Skeletal muscle satellite cell (primary cell): ENCODE measurements around the gene HS3ST3A1.

Experiments used
- H3K27me3 ChIP-seq: 2 replicates; pipeline ENCODE4 v1.7.0; 2013; ENCODE audit warnings: low read length; ENCODE audit not compliant: control insufficient read depth, insufficient read depth
- H3K36me3 ChIP-seq: 2 replicates; pipeline ENCODE4 v1.7.0; 2013; ENCODE audit warnings: mild to moderate bottlenecking, control low read depth, low read length; ENCODE audit not compliant: insufficient read depth
- H3K4me1 ChIP-seq: 2 replicates; pipeline ENCODE4 v1.7.0; 2013; ENCODE audit warnings: low read length; ENCODE audit not compliant: control insufficient read depth, insufficient read depth
- H3K4me2 ChIP-seq: 2 replicates; pipeline ENCODE4 v1.7.0; 2013; ENCODE audit warnings: mild to moderate bottlenecking, low read length
- H3K4me3 ChIP-seq: 2 replicates; pipeline ENCODE4 v1.7.0; 2013; ENCODE audit warnings: low read length
- H3K9ac ChIP-seq: 2 replicates; pipeline ENCODE4 v1.7.0; 2013; ENCODE audit warnings: mild to moderate bottlenecking, low read depth, low read length, moderate library complexity
- H3K9me3 ChIP-seq: replicated peaks from 2 replicates; pipeline ENCODE4 v1.7.0; 2013; ENCODE audit warnings: mild to moderate bottlenecking, control low read depth, low read length

Gene HS3ST3A1

GRCh38 chr17:13484020-13484419, 117.7 kb downstream of the HS3ST3A1 start:
- H3K9ac ChIP-seq: no peak overlapping the region
- H3K4me2 ChIP-seq: no peak overlapping the region
- H3K4me1 ChIP-seq: no peaks in the 10 kb centered on the region
- no peak overlapping the region for H3K4me3 ChIP-seq
- no peaks in the 10 kb centered on the region for H3K27me3 ChIP-seq
- no peaks in the 10 kb centered on the region for H3K9me3 ChIP-seq
- no peaks in the 10 kb centered on the region for H3K36me3 ChIP-seq

- no peak overlapping the region for H3K4me3 ChIP-seq
- no peak overlapping the region for H3K4me2 ChIP-seq
Observed at GRCh38 chr17:13480877-13481276, 120.9 kb downstream of the HS3ST3A1 start.

GRCh38 chr17:13478326-13478830, 123.4 kb downstream of the HS3ST3A1 start:
- H3K9ac ChIP-seq: no peak overlapping the region
- peaks cover 11% of the 10 kb centered on the region for H3K4me1 ChIP-seq
- no peaks in the 10 kb centered on the region for H3K9me3 ChIP-seq
- H3K27me3 ChIP-seq: no peaks in the 10 kb centered on the region
- no peak overlapping the region for H3K4me2 ChIP-seq
- no peaks in the 10 kb centered on the region for H3K36me3 ChIP-seq
- H3K4me3 ChIP-seq: no peak overlapping the region

More at GRCh38 chr17:13480877-13481276, 120.9 kb downstream of the HS3ST3A1 start:
- H3K4me1 ChIP-seq: peaks cover 11% of the 10 kb centered on the region
- no peak overlapping the region for H3K9ac ChIP-seq
- H3K9me3 ChIP-seq: no peaks in the 10 kb centered on the region
- no peaks in the 10 kb centered on the region for H3K36me3 ChIP-seq
- H3K27me3 ChIP-seq: no peaks in the 10 kb centered on the region

- Histone ChIP-seq H3K4me2 (no peak overlapping the region), H3K9ac (no peak overlapping the region), H3K9me3 (no peaks in the 10 kb centered on the region), H3K4me1 (peaks cover 11% of the 10 kb centered on the region), H3K36me3 (no peaks in the 10 kb centered on the region), H3K4me3 (no peak overlapping the region), H3K27me3 (no peaks in the 10 kb centered on the region)
Observed at GRCh38 chr17:13477180-13477611, 124.5 kb downstream of the HS3ST3A1 start.

- Histone ChIP-seq H3K4me3 (no peak overlapping the region), H3K4me2 (no peak overlapping the region), H3K4me1 (peaks cover 11% of the 10 kb centered on the region), H3K9ac (no peak overlapping the region), H3K36me3 (no peaks in the 10 kb centered on the region), H3K9me3 (no peaks in the 10 kb centered on the region), H3K27me3 (no peaks in the 10 kb centered on the region)
Observed at GRCh38 chr17:13476720-13477119, 125.0 kb downstream of the HS3ST3A1 start.

GRCh38 chr17:13475574-13476223, 126.0 kb downstream of the HS3ST3A1 start:
- peaks cover 11% of the 10 kb centered on the region for H3K4me1 ChIP-seq
- H3K36me3 ChIP-seq: no peaks in the 10 kb centered on the region
- no peak overlapping the region for H3K4me3 ChIP-seq
- no peaks in the 10 kb centered on the region for H3K27me3 ChIP-seq
- H3K9ac ChIP-seq: no peak overlapping the region
- H3K9me3 ChIP-seq: no peaks in the 10 kb centered on the region
- H3K4me2 ChIP-seq: no peak overlapping the region

- no peak overlapping the region for H3K4me2 ChIP-seq
- no peak overlapping the region for H3K4me3 ChIP-seq
- H3K27me3 ChIP-seq: no peaks in the 10 kb centered on the region
- H3K9ac ChIP-seq: no peak overlapping the region
- H3K36me3 ChIP-seq: no peaks in the 10 kb centered on the region
- no peaks in the 10 kb centered on the region for H3K9me3 ChIP-seq
- peaks cover 11% of the 10 kb centered on the region for H3K4me1 ChIP-seq
Observed at GRCh38 chr17:13474073-13474800, 127.5 kb downstream of the HS3ST3A1 start.

GRCh38 chr17:13465678-13466077, 136.1 kb downstream of the HS3ST3A1 start:
- H3K9ac ChIP-seq: no peak overlapping the region
- no peaks in the 10 kb centered on the region for H3K36me3 ChIP-seq
- H3K27me3 ChIP-seq: no peaks in the 10 kb centered on the region
- no peaks in the 10 kb centered on the region for H3K9me3 ChIP-seq
- H3K4me3 ChIP-seq: no peak overlapping the region
- no peak overlapping the region for H3K4me2 ChIP-seq
- H3K4me1 ChIP-seq: no peaks in the 10 kb centered on the region

- no peaks in the 10 kb centered on the region for H3K4me1 ChIP-seq
- H3K27me3 ChIP-seq: no peaks in the 10 kb centered on the region
- no peak overlapping the region for H3K9ac ChIP-seq
- no peak overlapping the region for H3K4me2 ChIP-seq
- H3K4me3 ChIP-seq: no peak overlapping the region
- no peaks in the 10 kb centered on the region for H3K36me3 ChIP-seq
- no peaks in the 10 kb centered on the region for H3K9me3 ChIP-seq
Observed at GRCh38 chr17:13462673-13463124, 139.0 kb downstream of the HS3ST3A1 start.

- Histone ChIP-seq H3K27me3 (no peaks in the 10 kb centered on the region), H3K4me2 (no peak overlapping the region), H3K4me3 (no peak overlapping the region), H3K36me3 (no peaks in the 10 kb centered on the region), H3K4me1 (no peaks in the 10 kb centered on the region), H3K9ac (no peak overlapping the region), H3K9me3 (no peaks in the 10 kb centered on the region)
Observed at GRCh38 chr17:13462146-13462545, 139.6 kb downstream of the HS3ST3A1 start.

GRCh38 chr17:13460261-13461000, 141.3 kb downstream of the HS3ST3A1 start:
- Histone ChIP-seq H3K9ac (no peak overlapping the region), H3K9me3 (no peaks in the 10 kb centered on the region), H3K4me3 (no peak overlapping the region), H3K4me2 (no peak overlapping the region), H3K27me3 (no peaks in the 10 kb centered on the region), H3K4me1 (no peaks in the 10 kb centered on the region), H3K36me3 (no peaks in the 10 kb centered on the region)
